Measurements from ENCODE around the gene NRP2.

The NRP2 gene

GRCh38 chr2:205702576-205702975 is 20.3 kb downstream of the NRP2 start:
- TF ChIP-seq RARB (CRISPR knock-in tag; IDR thresholded peaks at IDR 0.05): no peak
- TF ChIP-seq ARNTL (CRISPR knock-in tag; IDR thresholded peaks at IDR 0.05; ENCODE audit: borderline replicate concordance, low read depth): no peak
- TF ChIP-seq, protein P1, sequence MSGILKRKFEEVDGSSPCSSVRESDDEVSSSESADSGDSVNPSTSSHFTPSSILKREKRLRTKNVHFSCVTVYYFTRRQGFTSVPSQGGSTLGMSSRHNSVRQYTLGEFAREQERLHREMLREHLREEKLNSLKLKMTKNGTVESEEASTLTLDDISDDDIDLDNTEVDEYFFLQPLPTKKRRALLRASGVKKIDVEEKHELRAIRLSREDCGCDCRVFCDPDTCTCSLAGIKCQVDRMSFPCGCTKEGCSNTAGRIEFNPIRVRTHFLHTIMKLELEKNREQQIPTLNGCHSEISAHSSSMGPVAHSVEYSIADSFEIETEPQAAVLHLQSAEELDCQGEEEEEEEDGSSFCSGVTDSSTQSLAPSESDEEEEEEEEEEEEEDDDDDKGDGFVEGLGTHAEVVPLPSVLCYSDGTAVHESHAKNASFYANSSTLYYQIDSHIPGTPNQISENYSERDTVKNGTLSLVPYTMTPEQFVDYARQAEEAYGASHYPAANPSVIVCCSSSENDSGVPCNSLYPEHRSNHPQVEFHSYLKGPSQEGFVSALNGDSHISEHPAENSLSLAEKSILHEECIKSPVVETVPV (CRISPR knock-in tag; IDR thresholded peaks at IDR 0.05): no peak
- no peak for TF ChIP-seq ZNF8 (CRISPR knock-in tag; IDR thresholded peaks at IDR 0.05)
- TF ChIP-seq PPARA (CRISPR knock-in tag; IDR thresholded peaks at IDR 0.05; ENCODE audit: borderline replicate concordance): no peak
- no peak for TF ChIP-seq CSDC2 (CRISPR knock-in tag; IDR thresholded peaks at IDR 0.05)
- no peak for TF ChIP-seq ZC3H10 (CRISPR knock-in tag; IDR thresholded peaks at IDR 0.05)
- no peak for TF ChIP-seq OSR1 (CRISPR knock-in tag; IDR thresholded peaks at IDR 0.05)
- no peak for TF ChIP-seq SNAI2 (CRISPR knock-in tag; IDR thresholded peaks at IDR 0.05)
- no peak for TF ChIP-seq TSHZ2 (CRISPR knock-in tag; IDR thresholded peaks at IDR 0.05)
- TF ChIP-seq, protein P2, sequence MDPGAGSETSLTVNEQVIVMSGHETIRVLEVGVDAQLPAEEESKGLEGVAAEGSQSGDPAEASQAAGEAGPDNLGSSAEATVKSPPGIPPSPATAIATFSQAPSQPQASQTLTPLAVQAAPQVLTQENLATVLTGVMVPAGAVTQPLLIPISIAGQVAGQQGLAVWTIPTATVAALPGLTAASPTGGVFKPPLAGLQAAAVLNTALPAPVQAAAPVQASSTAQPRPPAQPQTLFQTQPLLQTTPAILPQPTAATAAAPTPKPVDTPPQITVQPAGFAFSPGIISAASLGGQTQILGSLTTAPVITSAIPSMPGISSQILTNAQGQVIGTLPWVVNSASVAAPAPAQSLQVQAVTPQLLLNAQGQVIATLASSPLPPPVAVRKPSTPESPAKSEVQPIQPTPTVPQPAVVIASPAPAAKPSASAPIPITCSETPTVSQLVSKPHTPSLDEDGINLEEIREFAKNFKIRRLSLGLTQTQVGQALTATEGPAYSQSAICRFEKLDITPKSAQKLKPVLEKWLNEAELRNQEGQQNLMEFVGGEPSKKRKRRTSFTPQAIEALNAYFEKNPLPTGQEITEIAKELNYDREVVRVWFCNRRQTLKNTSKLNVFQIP (CRISPR knock-in tag; IDR thresholded peaks at IDR 0.05; ENCODE audit: borderline replicate concordance, low read depth): no peak

GRCh38 chr2:205703471-205704126 is 21.3 kb downstream of the NRP2 start:
- TF ChIP-seq ZC3H10 (CRISPR knock-in tag; IDR thresholded peaks at IDR 0.05) (no peak), CREB5 (CRISPR knock-in tag; IDR thresholded peaks at IDR 0.05; ENCODE audit: low read depth) (no peak), ESRRG (CRISPR knock-in tag; IDR thresholded peaks at IDR 0.05) (no peak), SNAI2 (CRISPR knock-in tag; IDR thresholded peaks at IDR 0.05) (no peak), RARB (CRISPR knock-in tag; IDR thresholded peaks at IDR 0.05) (no peak), CSDC2 (CRISPR knock-in tag; IDR thresholded peaks at IDR 0.05) (no peak), TSHZ2 (CRISPR knock-in tag; IDR thresholded peaks at IDR 0.05) (no peak), ZFP3 (CRISPR knock-in tag; IDR thresholded peaks at IDR 0.05) (no peak), ZFP30 (CRISPR knock-in tag; IDR thresholded peaks at IDR 0.05) (no peak), PPARA (CRISPR knock-in tag; IDR thresholded peaks at IDR 0.05; ENCODE audit: borderline replicate concordance) (no peak)
- TF ChIP-seq, protein P2 (CRISPR knock-in tag; IDR thresholded peaks at IDR 0.05; ENCODE audit: borderline replicate concordance, low read depth): no peak

More at GRCh38 chr2:205702576-205702975, 20.3 kb downstream of the NRP2 start:
- ATAC-seq: no peak

More at GRCh38 chr2:205703471-205704126, 21.3 kb downstream of the NRP2 start:
- no peak for ATAC-seq
